Ishikawa (cell line): ENCODE measurements around the gene ZNF804B.

Source experiments
- EP300 ChIP-seq: IDR thresholded peaks from 2 replicates; pipeline ENCODE4 v1.6.1; 2012; ENCODE audit warnings: borderline replicate concordance
- RAD21 ChIP-seq: IDR thresholded peaks from 2 replicates; pipeline ENCODE4 v1.6.1; 2012; ENCODE audit warnings: low read depth
- TAF1 ChIP-seq: IDR thresholded peaks from 2 replicates; pipeline ENCODE4 v1.6.1; 2012; ENCODE audit warnings: low read depth, mild to moderate bottlenecking
- TF ChIP-seq, protein P1 (sequence below): IDR thresholded peaks from 2 replicates; pipeline ENCODE4 v1.6.1; 2012; ENCODE audit warnings: low read depth, mild to moderate bottlenecking
- TF ChIP-seq, protein P2 (sequence below): IDR thresholded peaks from 2 replicates; pipeline ENCODE4 v1.6.1; 2012

DNA sequence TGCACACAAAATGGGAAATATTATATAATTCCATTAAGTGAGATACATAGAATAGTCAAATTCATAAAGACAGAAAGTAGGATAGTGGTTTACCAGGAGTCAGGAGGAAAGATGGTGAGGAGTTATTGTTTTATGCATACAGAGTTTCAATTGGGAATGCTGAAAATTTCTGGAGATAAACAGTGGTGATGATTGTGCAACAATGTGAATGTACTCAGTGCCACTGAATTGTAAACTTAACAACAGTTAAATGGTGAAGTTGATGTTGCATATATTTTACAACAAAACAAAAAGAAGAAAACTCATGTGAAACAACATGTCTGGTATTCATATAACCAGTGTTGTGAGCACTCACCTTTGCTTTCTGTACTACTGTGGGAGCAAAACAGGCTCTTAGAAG lies 204.9 kb downstream of the ZNF804B start:
- TF ChIP-seq, protein P1, sequence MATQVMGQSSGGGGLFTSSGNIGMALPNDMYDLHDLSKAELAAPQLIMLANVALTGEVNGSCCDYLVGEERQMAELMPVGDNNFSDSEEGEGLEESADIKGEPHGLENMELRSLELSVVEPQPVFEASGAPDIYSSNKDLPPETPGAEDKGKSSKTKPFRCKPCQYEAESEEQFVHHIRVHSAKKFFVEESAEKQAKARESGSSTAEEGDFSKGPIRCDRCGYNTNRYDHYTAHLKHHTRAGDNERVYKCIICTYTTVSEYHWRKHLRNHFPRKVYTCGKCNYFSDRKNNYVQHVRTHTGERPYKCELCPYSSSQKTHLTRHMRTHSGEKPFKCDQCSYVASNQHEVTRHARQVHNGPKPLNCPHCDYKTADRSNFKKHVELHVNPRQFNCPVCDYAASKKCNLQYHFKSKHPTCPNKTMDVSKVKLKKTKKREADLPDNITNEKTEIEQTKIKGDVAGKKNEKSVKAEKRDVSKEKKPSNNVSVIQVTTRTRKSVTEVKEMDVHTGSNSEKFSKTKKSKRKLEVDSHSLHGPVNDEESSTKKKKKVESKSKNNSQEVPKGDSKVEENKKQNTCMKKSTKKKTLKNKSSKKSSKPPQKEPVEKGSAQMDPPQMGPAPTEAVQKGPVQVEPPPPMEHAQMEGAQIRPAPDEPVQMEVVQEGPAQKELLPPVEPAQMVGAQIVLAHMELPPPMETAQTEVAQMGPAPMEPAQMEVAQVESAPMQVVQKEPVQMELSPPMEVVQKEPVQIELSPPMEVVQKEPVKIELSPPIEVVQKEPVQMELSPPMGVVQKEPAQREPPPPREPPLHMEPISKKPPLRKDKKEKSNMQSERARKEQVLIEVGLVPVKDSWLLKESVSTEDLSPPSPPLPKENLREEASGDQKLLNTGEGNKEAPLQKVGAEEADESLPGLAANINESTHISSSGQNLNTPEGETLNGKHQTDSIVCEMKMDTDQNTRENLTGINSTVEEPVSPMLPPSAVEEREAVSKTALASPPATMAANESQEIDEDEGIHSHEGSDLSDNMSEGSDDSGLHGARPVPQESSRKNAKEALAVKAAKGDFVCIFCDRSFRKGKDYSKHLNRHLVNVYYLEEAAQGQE = no peak
- TF ChIP-seq EP300 (no peak), TAF1 (no peak), RAD21 (no peak)
- TF ChIP-seq, protein P2, sequence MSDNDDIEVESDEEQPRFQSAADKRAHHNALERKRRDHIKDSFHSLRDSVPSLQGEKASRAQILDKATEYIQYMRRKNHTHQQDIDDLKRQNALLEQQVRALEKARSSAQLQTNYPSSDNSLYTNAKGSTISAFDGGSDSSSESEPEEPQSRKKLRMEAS = no peak
